SK-N-SH treated with all-trans-retinoic acid at 6 μM for 48 hours (cell line): ENCODE results near the gene SPIRE2.
"Not testable (repeated sequence)": the region's sequence is repeated elsewhere in the genome, so short reads cannot be mapped to it uniquely, and the experiment has no call there.

Experiments
- ATAC-seq: fragments of 200-7000 bp; cut with Tn5 transposase; 3 replicates; pipeline ENCODE4 v1.9.1; 2020; ENCODE audit warnings: mild to moderate bottlenecking, moderate library complexity
- ARNTL ChIP-seq: fragments of 450-650 bp; formaldehyde crosslinking; IDR thresholded peaks from 2 replicates; pipeline ENCODE4 v1.5.0; 2020; ENCODE audit warnings: low read depth, mild to moderate bottlenecking, moderate library complexity, borderline replicate concordance
- BACH2 ChIP-seq: fragments of 250-450 bp; sonication (Bioruptor Pico); IDR thresholded peaks from 2 replicates; pipeline ENCODE4 v1.9.0; 2021; ENCODE audit warnings: mild to moderate bottlenecking, borderline replicate concordance
- CSDC2 ChIP-seq: fragments of 250-450 bp; sonication (Bioruptor Pico); IDR thresholded peaks from 2 replicates; pipeline ENCODE4 v1.5.0; 2020; ENCODE audit warnings: mild to moderate bottlenecking, moderate library complexity
- ESRRG ChIP-seq: fragments of 250-450 bp; sonication (Bioruptor Pico); IDR thresholded peaks from 2 replicates; pipeline ENCODE4 v1.6.1; 2021; ENCODE audit warnings: mild to moderate bottlenecking
- GLIS3 ChIP-seq: fragments of 250-450 bp; sonication (Bioruptor Pico); IDR thresholded peaks from 2 replicates; pipeline ENCODE4 v1.5.0; 2020; ENCODE audit warnings: mild to moderate bottlenecking, moderate library complexity
- ISL1 ChIP-seq: fragments of 250-450 bp; sonication (Bioruptor Pico); IDR thresholded peaks from 2 replicates; pipeline ENCODE4 v2.1.2; 2022; ENCODE audit warnings: mild to moderate bottlenecking, moderate library complexity
- OSR1 ChIP-seq: fragments of 250-450 bp; sonication (Bioruptor Pico); IDR thresholded peaks from 2 replicates; pipeline ENCODE4 v1.8.0; 2022; ENCODE audit warnings: moderate library complexity, mild to moderate bottlenecking, inconsistent platforms
- PPARA ChIP-seq: fragments of 250-450 bp; sonication (Bioruptor Pico); IDR thresholded peaks from 2 replicates; pipeline ENCODE4 v1.5.0; 2020; ENCODE audit warnings: mild to moderate bottlenecking, borderline replicate concordance
- RARB ChIP-seq: fragments of 250-450 bp; sonication (Bioruptor Pico); IDR thresholded peaks from 2 replicates; pipeline ENCODE4 v1.8.0; 2021; ENCODE audit warnings: mild to moderate bottlenecking, moderate library complexity
- SNAI2 ChIP-seq: fragments of 250-450 bp; sonication (Bioruptor Pico); IDR thresholded peaks from 2 replicates; pipeline ENCODE4 v1.5.0; 2020; ENCODE audit warnings: mild to moderate bottlenecking, moderate library complexity
- TCF4 ChIP-seq: fragments of 250-450 bp; sonication (Bioruptor Pico); IDR thresholded peaks from 2 replicates; pipeline ENCODE4 v1.8.0; 2021; ENCODE audit warnings: mild to moderate bottlenecking, moderate library complexity, borderline replicate concordance
- TOX ChIP-seq: fragments of 250-450 bp; sonication (Bioruptor Pico); IDR thresholded peaks from 2 replicates; pipeline ENCODE4 v1.8.0; 2021; ENCODE audit warnings: mild to moderate bottlenecking, moderate library complexity, borderline replicate concordance
- ZC3H10 ChIP-seq: fragments of 250-450 bp; sonication (Bioruptor Pico); IDR thresholded peaks from 2 replicates; pipeline ENCODE4 v1.5.1; 2021; ENCODE audit warnings: mild to moderate bottlenecking, moderate library complexity
- ZFP3 ChIP-seq: fragments of 250-450 bp; sonication (Bioruptor Pico); IDR thresholded peaks from 2 replicates; pipeline ENCODE4 v1.5.0; 2020; ENCODE audit warnings: mild to moderate bottlenecking, moderate library complexity
- ZFP30 ChIP-seq: fragments of 450-650 bp; formaldehyde crosslinking; IDR thresholded peaks from 2 replicates; pipeline ENCODE4 v1.5.0; 2022; ENCODE audit warnings: mild to moderate bottlenecking, moderate library complexity
- ZNF70 ChIP-seq: fragments of 450-650 bp; formaldehyde crosslinking; IDR thresholded peaks from 2 replicates; pipeline ENCODE4 v1.5.0; 2020; ENCODE audit warnings: mild to moderate bottlenecking, moderate library complexity
- ZNF8 ChIP-seq: fragments of 450-650 bp; formaldehyde crosslinking; IDR thresholded peaks from 2 replicates; pipeline ENCODE4 v1.5.0; 2020; ENCODE audit warnings: mild to moderate bottlenecking, moderate library complexity
- TF ChIP-seq, protein P1 (sequence below): fragments of 250-450 bp; sonication (Bioruptor Pico); IDR thresholded peaks from 2 replicates; pipeline ENCODE4 v1.5.0; 2020; ENCODE audit warnings: mild to moderate bottlenecking, moderate library complexity
- TF ChIP-seq, protein P2 (sequence below): fragments of 250-450 bp; sonication (Bioruptor Pico); IDR thresholded peaks from 2 replicates; pipeline ENCODE4 v1.5.1; 2021; ENCODE audit warnings: mild to moderate bottlenecking, moderate library complexity

SPIRE2 gene

DNA sequence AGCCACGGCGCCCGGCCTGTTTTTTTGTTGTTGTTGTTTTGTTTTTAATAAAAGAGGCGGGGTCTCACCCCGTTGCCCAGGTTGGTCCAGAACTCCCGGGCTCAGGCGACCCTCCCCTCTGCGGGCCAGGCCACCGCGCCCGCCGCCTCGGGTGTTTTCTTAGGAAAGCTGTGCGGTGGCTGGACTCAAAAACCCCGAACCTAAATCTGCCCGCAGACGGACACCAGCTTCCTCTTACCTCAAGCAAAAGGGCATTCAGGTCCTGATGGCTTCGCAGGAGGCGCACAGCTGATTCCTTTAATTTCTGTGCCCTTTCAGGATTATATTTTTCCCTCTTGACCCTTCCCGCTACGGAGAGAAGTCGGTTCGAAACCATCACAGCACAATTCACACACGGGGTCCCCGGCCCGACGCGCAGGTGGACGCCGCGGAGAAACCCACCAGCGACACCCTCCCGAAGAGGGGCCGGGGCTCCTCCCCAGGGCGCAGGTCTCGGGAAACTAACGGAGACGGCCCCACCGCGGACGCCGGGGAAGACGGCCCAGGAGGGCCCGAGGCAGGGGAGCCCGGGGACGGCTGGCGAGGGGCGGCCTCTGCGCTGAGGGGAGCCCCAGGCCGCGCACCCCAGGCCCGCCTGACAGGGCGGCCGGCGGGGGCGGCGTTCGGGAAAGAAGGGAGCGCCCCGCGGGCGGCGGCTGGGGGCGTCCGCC is 12.5 kb upstream of the SPIRE2 start:
- ATAC-seq, result peak; percentile 2; the same call in 2 of the 3 replicates
- TF ChIP-seq TOX (CRISPR knock-in tag) (no peak), SNAI2 (CRISPR knock-in tag) (no peak), ESRRG (no peak), TCF4 (CRISPR knock-in tag) (no peak), CSDC2 (no peak), ZFP3 (CRISPR knock-in tag) (no peak), OSR1 (CRISPR knock-in tag) (no peak), ZNF8 (CRISPR knock-in tag) (no peak), ZC3H10 (CRISPR knock-in tag) (no peak), GLIS3 (CRISPR knock-in tag) (no peak), ZNF70 (no peak), RARB (CRISPR knock-in tag) (no peak), ISL1 (CRISPR knock-in tag) (no peak), ZFP30 (CRISPR knock-in tag) (no peak), PPARA (no peak), ARNTL (CRISPR knock-in tag) (no peak)
- TF ChIP-seq, protein P1, sequence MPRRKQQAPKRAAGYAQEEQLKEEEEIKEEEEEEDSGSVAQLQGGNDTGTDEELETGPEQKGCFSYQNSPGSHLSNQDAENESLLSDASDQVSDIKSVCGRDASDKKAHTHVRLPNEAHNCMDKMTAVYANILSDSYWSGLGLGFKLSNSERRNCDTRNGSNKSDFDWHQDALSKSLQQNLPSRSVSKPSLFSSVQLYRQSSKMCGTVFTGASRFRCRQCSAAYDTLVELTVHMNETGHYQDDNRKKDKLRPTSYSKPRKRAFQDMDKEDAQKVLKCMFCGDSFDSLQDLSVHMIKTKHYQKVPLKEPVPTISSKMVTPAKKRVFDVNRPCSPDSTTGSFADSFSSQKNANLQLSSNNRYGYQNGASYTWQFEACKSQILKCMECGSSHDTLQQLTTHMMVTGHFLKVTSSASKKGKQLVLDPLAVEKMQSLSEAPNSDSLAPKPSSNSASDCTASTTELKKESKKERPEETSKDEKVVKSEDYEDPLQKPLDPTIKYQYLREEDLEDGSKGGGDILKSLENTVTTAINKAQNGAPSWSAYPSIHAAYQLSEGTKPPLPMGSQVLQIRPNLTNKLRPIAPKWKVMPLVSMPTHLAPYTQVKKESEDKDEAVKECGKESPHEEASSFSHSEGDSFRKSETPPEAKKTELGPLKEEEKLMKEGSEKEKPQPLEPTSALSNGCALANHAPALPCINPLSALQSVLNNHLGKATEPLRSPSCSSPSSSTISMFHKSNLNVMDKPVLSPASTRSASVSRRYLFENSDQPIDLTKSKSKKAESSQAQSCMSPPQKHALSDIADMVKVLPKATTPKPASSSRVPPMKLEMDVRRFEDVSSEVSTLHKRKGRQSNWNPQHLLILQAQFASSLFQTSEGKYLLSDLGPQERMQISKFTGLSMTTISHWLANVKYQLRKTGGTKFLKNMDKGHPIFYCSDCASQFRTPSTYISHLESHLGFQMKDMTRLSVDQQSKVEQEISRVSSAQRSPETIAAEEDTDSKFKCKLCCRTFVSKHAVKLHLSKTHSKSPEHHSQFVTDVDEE (CRISPR knock-in tag), result no peak
- TF ChIP-seq, protein P2, sequence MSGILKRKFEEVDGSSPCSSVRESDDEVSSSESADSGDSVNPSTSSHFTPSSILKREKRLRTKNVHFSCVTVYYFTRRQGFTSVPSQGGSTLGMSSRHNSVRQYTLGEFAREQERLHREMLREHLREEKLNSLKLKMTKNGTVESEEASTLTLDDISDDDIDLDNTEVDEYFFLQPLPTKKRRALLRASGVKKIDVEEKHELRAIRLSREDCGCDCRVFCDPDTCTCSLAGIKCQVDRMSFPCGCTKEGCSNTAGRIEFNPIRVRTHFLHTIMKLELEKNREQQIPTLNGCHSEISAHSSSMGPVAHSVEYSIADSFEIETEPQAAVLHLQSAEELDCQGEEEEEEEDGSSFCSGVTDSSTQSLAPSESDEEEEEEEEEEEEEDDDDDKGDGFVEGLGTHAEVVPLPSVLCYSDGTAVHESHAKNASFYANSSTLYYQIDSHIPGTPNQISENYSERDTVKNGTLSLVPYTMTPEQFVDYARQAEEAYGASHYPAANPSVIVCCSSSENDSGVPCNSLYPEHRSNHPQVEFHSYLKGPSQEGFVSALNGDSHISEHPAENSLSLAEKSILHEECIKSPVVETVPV (CRISPR knock-in tag), result no peak

DNA sequence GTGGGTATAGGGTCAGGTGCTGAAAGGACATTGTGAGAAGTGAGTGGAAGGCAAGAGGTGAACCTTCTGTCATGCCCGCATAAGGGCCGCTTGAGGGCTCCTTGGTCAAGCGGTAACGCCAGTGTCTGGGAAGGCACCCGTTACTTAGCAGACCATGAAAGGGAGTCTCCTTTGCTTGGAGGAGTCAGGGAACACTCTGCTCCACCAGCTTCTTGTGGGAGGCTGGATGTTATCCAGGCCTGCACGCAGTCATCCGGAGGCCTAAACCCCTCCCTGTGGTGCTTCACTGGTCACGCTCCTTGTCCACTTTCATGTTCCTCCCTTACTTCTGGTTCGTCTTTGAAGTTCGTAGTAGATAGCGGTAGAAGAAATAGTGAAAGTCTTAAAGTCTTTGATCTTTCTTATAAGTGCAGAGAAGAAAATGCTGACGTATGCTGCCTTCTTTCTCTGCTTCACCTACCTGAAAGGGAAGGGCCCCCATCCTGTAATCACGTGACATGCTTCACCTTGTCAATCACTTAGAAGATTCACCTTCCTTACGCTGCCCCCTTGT is 9.3 kb upstream of the SPIRE2 start:
- ATAC-seq, result not testable (repeated sequence)

DNA sequence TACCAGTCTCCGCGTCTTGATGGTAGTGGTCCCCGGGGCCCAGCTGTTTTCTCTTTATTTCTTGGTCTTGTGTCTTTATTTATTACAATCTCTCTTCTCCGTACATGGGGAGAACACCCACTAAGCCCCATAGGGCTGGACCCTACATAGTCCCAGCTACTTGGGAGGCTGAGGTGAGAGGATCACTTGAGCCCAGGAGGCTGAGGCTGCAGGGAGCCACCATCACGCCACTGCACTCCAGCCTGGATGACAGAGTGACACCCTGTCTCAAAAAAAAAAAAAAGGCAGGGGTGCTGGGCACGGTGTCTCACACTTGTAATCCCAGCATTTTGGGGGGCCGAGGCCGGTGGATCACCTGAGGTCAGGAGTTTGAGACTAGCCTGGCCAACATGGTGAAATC is 8.8 kb upstream of the SPIRE2 start:
- ATAC-seq, result not testable (repeated sequence)

DNA sequence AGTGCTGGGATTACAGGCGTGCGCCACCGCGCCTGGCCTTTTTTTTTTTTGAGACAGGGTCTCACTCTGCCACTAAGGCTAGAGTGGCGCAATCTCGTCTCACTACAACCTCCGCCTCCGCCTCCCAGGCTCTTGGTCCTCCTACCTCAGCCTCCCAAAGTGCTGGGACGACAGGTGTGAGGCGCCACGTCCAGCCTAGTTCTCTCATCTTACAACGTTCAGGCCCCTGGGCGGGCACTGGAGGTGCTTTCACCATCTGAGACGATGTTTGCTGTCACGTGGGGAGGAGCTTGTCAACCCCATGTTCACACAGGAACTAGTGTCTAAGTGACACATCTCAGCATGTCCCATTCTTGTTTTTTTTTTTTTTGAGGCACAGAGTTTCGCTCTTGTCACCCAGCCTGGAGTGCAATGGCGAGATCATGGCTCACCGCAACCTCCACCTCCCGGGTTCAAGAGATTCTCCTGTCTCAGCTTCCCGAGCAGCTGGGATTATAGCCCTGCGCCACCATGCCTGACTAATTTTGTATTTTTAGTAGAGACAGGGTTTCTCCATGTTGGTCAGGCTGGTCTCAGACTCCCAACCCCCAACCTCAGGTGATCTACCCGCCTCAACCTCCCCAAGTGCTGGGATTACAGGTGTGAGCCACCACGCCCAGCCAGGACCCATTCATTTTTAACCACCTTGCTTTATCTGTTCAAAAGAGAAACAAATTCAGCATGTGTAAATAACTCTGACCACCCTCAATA is 6.7 kb upstream of the SPIRE2 start:
- no peak for ATAC-seq
- no peak for TF ChIP-seq BACH2 (CRISPR knock-in tag)
- no peak for TF ChIP-seq ARNTL (CRISPR knock-in tag)
- no peak for TF ChIP-seq PPARA
- TF ChIP-seq GLIS3 (CRISPR knock-in tag), result no peak

DNA sequence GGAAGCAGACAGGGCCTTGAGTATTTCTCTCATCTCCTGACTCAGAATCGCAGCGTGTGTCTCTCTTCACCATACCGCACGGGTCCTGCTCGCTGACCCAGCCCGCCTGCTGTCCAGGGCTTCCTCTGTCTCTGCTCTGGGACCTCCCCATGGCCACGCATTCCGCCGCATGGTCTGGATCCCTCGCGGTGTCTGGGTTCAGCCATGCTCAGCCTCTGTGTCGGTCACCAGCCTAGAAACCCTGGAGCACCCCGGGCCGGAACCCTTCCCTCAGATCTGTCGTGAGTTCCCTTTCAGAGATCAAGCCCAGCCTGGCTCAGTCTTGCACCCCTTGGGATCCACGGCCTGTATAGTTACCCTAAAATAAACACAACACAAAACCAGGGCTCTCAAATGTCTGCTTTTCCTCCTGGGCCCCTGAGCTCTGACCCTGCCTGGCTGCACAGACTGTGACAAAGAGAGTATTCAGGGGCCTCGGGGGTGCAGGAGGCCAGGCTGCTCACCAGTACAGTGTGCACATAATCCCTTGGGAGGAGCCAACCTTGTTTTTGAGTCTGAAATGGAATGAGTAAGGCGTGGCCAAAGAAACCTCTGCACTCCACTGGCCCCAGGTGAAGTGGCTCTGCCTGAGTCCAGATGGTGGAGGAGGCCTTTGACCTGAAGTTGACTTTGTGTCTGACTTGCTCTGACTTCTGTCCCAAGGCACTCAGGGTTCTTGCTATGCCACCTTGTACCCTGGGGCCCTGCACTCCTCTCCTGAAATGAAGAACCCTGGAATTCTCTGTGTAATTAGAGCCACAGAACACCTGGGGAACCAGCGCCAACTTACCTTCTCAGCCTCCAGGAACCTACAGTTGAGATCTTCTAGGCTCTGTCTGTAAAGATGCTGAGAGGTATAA is 5.8 kb upstream of the SPIRE2 start:
- no peak for TF ChIP-seq PPARA
- TF ChIP-seq BACH2 (CRISPR knock-in tag), result no peak
- no peak for TF ChIP-seq ZNF8 (CRISPR knock-in tag)
- no peak for ATAC-seq
